Loucy (cell line): ENCODE measurements around the gene SCNM1.

Experiments
- EZH2phosphoT487 ChIP-seq: fragments of 200-600 bp; IDR thresholded peaks from 2 replicates; pipeline ENCODE4 v1.6.1; 2018; ENCODE audit warnings: antibody characterized with exemption, mild to moderate bottlenecking, moderate library complexity, borderline replicate concordance
- TF ChIP-seq, protein P1 (sequence below): fragments of 200-600 bp; sonication (generic); conservative IDR thresholded peaks from 2 replicates; pipeline ENCODE4 v1.5.1; 2014; ENCODE audit warnings: mild to moderate bottlenecking, antibody characterized with exemption, low read length

GRCh38 chr1:151193856-151194255, 27.9 kb downstream of the SCNM1 start:
- TF ChIP-seq, protein P1, sequence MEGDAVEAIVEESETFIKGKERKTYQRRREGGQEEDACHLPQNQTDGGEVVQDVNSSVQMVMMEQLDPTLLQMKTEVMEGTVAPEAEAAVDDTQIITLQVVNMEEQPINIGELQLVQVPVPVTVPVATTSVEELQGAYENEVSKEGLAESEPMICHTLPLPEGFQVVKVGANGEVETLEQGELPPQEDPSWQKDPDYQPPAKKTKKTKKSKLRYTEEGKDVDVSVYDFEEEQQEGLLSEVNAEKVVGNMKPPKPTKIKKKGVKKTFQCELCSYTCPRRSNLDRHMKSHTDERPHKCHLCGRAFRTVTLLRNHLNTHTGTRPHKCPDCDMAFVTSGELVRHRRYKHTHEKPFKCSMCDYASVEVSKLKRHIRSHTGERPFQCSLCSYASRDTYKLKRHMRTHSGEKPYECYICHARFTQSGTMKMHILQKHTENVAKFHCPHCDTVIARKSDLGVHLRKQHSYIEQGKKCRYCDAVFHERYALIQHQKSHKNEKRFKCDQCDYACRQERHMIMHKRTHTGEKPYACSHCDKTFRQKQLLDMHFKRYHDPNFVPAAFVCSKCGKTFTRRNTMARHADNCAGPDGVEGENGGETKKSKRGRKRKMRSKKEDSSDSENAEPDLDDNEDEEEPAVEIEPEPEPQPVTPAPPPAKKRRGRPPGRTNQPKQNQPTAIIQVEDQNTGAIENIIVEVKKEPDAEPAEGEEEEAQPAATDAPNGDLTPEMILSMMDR = no peak
- no peak for TF ChIP-seq EZH2phosphoT487
